ENCODE measurements around the gene SMARCC2.
"Not testable (repeated sequence)": the region's sequence is repeated elsewhere in the genome, so short reads cannot be mapped to it uniquely, and the experiment has no call there.

SMARCC2 gene

DNA sequence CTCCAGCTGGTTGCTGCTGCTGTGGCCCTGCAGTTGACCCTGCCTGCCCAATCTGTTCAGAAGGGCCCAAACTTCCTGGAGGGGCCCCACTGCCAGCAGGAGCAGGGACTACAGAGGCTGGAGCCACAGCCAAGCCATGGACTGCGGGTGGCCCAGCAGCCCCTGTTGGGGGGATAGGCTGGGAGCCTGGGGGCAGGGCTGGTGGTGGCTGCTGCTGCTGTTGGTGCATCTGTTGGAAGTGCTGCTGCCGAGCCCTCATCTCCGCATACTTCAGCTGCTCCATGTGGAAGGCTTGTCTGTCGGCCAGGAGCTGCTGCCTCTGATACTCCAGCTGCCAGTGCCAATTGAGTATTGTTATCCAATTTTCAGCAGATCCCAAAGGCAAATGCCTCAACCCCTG, 23.9 kb downstream of the SMARCC2 start:
- FAIRE-seq: no peak
- no peak for DNase-seq (ENCODE audit: insufficient read length, low spot score)

DNA sequence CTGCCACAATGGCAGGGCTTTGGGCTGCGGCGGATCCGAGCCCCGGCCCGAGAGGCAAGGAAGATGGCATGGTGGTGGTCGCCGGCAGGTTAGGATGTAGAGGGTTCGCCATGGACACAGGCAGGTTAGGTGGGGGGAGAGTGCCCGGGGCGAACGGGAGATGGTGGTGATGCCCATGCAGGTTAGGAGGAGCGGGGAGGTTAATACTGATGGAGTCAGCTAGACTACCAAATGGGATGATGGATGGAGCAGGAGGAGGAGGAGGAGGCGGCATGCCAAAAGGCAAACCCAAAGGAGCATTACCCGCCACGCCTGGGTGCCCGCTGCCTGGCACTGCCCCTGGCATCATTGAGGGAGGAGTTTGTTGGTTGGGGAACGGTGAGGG, 24.9 kb downstream of the SMARCC2 start:
- FAIRE-seq: no peak

DNA sequence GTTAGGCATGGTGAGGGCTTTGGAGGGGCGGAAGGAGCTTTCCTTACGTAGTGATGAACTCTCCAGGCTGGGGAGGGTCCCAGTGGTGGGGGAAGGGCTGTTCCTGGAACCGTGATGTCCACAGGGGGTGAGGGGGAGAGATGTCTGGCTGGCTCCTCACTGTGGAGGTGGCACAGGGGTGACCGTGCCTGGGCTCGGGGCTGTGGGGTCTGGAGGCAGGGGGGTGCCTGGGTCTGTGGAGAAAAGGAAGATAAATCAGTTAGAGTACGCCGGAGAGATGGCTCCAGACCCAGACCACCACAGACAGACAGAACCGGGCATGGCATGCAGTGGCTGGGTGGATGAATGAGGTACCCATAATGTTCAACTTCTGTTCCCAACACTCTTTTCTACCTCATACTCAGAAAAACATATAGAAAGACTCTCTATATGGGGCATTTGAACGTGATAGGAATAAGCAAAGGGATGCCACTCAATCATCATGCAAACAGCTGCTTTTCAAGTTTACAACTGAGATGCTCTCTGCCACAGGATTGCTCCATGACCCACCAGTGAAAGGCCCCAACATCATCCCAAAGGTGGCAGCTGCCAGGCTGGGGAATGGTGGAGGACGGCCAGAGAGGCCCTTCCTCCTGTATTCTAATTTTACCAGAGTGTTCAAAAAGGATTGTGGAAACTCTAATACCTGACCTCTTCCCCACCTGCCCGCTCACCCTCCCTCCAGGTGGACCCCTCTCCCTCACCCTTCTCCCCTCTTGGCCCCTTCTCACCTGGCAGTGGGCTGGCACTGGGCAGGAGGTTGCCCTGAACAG, 25.5 kb downstream of the SMARCC2 start:
- FAIRE-seq: no peak
- no peak for DNase-seq (ENCODE audit: insufficient read length, low spot score)

More for the DNA sequence above, 24.9 kb downstream of the SMARCC2 start:
- no peak for DNase-seq (ENCODE audit: insufficient read length, low spot score)

DNA sequence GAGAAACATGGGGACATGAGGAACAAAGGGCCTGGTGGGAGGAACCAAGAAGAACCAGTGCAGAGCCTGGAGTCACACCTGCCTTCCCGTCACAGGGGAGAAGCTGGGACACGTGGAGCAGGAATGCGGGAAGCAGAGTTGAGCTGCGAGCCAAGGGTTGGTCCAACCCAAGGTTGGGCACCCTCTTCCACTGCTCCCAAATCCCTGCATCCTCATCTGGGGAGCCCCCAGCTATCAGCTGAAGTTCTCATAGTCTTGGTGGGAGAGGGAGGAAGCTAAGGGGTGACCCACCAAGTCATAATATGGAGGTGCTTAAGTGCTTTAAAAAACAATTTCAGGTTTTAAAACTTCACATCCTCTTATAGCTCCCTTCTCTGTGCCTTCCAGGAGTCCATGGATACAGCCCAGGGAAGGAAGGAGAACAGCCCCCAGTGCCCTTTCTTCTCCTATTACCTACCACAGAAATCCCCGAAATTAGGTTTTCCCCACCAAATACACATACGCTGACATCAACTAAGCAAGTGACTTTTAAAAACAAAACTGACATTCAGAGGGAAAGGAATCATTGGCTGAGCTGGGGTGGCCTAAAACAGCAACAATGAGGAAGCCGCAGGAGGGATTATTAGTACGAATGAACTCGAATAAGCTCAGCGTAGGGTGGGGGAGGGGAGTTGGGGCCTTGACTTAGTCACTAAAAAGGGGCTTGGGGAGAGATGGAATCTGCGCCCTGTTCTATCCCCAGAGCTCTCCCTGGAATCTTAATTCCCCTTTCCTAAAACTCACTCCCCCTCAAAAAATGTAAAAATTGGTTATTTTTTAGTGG, 26.6 kb downstream of the SMARCC2 start:
- DNase-seq (ENCODE audit: insufficient read length, low spot score) (no peak), FAIRE-seq (no peak)

DNA sequence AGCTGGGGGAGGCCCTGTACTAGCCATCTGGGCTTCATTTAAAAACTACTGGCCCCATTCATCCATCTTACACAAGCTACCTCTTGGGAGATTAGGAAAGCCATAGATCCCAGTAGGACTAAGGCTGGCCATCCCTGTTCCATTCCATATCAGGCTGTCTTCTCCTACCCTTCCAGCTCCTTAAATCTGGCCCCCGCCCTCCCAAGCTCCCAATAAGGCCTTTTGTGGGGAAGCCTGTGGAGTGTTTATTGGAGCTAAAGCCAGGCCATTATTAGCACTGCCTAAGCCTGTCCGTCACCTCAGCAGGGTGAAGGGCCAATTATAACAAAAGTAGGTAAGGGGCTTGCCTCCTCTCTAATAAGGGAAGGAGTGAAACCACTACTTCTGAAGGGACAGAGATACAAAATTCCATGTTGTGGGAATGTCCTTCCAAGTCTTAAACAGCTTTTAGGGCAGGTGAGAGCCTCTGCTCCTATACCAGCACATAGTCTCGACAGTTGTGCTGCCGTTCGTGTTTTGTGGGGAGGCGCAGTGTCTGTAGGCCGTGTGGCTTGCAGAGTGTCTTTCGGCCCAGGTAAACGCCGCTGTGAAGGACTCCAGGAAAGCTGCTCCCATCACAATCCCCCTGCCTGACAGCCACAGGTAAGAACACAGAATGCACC, 27.5 kb downstream of the SMARCC2 start:
- DNase-seq (ENCODE audit: insufficient read length, low spot score) (no peak), FAIRE-seq (no peak)

DNA sequence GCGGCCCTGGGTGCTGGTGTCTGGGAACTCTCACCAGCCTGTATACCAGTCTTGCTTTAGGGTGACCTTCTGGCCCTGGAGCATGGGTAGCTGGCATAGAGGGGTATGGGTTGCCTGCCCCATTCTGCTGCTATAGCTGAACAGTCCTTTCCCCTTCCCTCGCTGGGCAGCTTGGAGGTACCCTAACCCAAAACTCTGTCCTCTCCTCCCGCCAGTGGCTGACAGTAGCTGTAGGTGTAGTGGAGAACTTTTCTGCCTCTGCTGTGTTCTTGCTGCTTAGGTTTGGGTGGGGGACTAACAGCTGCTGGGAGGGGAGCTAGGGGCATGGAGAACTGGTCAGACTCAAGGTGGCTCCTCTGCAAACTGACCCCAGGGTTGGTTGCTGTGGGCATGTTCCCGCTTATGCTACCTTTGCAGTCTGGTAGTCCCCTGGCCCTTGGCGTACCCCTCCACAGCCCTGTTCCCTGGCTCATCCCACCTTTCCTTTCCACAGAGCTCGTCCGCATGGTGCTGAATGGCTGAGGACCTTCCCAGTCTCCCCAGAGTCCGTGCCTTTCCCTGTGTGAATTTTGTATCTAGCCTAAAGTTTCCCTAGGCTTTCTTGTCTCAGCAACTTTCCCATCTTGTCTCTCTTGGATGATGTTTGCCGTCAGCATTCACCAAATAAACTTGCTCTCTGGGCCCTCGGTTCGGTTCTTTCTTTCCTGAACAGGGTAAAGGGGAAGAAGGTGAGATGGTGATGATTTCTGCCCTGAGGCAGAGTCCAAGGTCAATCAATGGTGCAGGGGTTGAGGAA, 28.2 kb downstream of the SMARCC2 start:
- FAIRE-seq (no peak), DNase-seq (ENCODE audit: insufficient read length, low spot score) (no peak)

DNA sequence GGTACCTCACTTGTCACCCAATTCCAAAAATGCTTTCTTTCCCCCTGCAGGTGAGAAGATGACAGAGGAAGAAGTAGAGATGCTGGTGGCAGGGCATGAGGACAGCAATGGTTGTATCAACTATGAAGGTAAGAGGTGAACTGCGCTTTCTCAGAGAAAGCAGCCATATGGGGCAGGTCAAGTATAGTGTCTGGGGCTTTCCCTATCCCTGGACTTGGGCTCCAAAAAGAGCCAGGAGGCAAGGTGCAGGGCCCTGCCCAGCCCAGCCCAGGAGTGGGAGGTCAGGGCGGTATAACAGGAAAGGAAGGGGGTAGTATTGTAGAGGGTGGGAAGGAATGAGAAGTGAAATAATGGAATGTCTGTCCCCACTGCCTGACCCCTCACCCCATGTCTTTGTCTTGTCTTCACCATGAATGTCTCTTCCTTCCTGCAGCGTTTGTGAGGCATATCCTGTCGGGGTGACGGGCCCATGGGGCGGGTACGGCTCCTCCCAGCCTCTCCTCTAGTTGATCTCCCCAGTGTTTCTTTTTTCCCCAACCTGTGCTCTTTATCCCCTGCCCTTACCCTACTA, 29.0 kb downstream of the SMARCC2 start:
- DNase-seq (ENCODE audit: insufficient read length, low spot score) (no peak), FAIRE-seq (no peak)

DNA sequence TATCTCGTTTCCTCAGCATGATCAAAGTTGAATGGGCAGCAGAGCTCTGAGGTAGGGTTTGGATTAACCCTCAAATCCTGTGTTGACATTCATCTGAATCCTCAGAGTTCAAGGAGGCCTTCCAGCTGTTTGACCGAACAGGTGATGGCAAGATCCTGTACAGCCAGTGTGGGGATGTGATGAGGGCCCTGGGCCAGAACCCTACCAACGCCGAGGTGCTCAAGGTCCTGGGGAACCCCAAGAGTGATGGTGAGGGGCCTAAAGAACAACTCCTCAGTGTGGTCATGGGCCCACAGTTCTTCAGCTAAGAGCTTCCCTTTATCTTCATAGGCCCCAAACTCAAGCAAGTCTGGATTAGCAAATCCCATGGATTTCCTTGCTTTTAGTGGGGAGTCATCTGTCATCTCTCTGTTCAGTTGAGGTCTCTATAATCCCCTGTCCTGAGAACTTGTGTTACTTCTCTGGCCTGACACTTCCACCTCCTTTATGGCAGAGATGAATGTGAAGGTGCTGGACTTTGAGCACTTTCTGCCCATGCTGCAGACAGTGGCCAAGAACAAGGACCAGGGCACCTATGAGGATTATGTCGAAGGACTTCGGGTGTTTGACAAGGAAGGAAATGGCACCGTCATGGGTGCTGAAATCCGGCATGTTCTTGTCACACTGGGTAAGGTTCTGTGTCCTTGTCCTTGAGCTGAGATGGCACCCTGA, 29.6 kb downstream of the SMARCC2 start:
- DNase-seq (ENCODE audit: insufficient read length, low spot score): no peak
- no peak for FAIRE-seq

DNA sequence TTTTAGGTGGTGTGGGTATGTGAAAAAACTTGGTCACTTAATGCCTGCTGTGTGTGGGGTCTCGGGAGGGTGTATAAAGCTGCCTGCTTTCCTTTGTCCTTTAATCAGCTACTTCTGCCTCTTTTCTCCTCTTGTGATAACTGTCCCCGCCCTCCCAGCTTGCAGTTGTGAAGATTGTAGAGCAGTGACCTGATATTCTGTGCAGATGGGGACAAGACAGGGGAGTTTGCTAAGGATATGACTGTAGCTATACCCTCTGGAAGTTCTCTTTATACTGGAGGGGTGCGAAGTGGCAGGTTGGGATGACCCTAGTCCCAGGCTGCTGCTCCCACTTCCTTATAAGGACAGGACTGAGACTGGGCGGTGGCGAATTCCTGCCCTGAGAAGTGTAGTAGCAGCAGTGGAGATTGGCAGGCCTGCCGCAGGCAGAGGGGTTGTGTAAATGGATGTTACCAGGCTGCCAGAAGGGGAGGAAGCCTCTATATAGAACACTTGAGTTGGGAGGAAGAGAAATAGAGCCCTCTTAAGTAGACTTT, 30.3 kb downstream of the SMARCC2 start:
- DNase-seq (ENCODE audit: insufficient read length, low spot score) (no peak), FAIRE-seq (peak; percentile 4)

DNA sequence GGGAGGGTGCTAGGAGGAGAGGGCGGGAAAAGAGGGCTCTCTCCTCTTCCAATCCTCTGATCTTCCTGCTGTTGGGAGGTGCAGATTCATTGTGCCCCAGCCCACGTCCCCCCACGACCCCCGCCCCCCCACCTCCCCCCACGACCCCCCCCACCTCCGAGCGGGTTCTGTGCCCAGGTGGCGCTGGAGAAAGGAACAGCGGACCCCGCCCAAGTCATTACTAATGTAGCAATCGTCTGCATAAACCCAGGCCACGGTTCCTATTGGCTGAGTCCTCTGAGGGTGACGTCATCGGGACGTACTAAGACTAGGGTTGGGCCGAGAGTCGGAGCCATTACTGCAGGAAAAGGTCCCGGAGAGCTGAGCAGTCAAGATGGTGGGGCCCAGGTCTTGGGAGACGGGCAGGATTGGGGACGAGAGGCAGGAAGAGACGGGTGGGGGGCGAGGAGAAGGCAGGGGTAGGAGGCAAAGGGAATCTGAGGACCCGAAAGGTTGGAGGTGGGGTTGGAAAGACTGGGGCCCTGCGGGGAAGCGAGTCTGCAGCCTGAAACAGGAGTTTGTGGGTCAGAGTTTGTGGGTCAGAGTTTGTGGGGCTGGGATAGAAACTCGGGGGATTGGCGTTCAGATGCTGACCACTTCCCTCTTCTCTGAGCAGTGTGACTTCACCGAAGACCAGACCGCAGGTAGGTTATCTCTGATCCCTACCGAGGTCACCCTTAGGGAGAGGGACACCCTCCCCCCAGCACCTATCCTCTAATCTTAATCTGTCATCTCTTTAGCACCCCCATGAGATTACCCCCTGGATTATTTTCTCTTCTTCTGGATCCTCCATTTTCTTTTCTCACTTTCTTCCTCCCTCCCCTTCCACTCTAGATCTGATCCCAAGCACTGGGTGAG, 31.0 kb downstream of the SMARCC2 start, which contains the start of gene MYL6:
Gene MYL6, plus strand, starts transcription at position 331 of the 897 bp plus-strand sequence. Its CDS starts 43 bp downstream, at position 374.
- peak; percentile 96 for FAIRE-seq
- peak; percentile 82 for DNase-seq (ENCODE audit: insufficient read length, low spot score)

DNA sequence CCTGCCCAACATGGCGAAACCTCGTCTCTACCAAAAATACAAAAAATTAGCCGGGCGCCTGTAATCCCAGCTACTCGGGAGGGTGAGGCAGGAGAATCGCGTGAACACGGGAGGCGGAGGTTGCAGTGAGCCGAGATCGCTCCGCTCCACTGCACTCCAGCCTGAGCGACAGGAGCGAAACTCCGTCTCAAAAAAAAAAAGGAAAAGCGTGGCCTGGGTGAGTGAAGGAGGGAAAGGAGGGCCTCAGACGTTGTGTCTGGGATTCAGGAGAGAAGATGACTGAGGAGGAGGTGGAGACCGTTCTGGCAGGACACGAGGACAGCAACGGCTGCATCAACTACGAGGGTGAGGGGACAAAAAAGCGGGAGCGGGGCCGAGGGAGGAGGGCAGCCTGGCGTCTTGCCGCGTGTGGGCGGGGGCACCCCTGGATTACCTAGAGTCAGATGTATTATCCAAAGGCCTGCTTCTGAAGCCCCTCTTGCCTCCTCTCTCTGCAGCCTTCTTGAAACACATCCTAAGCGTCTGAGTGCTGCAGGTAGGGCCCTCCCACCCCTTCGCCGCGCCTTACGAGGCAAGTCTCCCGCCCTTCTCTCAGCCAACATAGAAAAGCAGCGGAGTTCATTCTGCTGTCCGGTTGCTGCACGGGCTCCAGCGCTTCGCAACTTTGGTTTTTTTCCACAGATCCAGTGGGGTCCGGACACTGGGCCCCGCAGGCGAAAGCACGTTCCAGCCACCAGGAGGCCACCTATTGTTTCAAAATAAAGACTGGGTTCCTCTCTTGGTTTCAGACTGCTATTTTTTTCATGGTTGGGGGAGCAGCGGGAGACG, 31.9 kb downstream of the SMARCC2 start:
- FAIRE-seq: no peak
- peak; percentile 52 for DNase-seq (ENCODE audit: insufficient read length, low spot score)

DNA sequence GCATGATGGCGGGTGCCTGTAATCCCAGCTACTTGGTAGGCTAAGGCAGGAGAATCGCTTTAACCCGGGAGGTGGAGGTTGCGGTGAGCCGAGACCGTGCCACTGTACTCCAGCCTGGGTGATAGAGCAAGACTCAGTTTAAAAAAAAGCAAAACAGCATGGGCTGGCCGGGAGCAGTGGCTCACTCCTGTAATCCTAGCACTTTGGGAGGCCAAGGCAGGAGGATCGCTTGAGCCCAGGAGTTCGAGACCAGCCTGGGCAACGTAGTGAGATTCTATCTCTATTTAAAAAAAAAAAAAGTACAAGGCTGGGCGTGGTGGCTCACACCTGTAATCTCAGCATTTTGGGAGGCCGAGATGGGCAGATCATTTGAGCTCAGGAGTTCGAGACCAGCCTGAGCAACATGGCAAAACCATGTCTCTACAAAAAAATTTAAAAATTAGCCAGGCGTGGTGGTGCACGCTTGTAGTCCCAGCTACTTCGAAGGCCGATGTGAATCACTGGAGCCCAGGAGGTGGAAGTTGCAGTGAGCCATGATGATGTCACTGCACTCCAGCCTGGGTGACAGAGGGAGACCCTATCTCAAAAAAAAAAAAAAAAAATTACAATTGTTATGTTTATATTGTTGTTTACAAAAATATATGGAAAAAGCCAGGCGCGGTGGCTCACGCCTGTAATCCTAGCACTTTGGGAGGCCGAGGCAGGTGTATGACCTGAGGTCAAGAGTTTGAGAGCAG, 32.7 kb downstream of the SMARCC2 start:
- not testable (repeated sequence) for DNase-seq (ENCODE audit: insufficient read length, low spot score); FAIRE-seq

DNA sequence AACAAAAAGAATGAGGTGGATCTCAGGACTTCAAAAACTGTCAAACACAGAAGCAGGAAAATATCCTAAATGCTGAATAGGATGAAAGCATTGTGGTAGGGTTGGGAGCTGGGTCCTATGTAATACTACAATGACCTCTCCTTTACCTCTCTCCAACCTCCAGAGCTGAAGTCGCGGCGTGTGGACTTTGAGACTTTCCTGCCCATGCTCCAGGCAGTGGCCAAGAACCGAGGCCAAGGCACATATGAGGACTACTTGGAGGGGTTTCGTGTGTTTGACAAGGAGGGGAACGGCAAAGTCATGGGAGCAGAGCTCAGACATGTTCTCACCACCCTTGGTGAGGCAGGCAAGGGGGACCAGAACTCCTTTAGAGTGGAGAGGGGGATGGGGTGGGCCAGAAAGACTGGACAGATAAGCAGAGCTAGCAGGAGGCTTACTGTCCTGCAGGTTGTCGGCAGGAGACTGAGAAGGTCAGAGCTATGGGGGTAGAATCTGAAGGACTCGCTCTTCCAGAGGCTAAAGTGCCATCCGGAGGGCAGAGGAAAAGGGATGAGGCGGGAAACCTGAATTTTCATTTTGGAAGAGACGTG, 33.9 kb downstream of the SMARCC2 start:
- FAIRE-seq (no peak), DNase-seq (ENCODE audit: insufficient read length, low spot score) (no peak)

DNA sequence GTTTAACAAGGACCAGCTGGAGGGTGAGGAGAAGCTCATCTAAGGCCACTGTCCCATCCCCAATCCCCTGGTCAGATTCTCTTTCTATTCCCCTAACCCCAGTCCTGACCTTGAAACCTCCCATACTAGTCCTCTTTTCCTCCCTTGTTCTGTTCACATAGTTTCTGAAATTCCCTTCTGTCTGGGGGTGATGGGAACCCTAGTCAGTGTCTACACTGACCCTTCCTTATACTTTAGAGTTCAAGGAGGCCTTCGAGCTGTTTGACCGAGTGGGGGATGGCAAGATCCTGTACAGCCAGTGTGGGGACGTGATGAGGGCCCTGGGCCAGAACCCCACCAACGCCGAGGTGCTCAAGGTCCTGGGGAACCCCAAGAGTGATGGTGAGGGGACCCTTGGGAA, 34.5 kb downstream of the SMARCC2 start:
- DNase-seq (ENCODE audit: insufficient read length, low spot score) (no peak), FAIRE-seq (no peak)

DNA sequence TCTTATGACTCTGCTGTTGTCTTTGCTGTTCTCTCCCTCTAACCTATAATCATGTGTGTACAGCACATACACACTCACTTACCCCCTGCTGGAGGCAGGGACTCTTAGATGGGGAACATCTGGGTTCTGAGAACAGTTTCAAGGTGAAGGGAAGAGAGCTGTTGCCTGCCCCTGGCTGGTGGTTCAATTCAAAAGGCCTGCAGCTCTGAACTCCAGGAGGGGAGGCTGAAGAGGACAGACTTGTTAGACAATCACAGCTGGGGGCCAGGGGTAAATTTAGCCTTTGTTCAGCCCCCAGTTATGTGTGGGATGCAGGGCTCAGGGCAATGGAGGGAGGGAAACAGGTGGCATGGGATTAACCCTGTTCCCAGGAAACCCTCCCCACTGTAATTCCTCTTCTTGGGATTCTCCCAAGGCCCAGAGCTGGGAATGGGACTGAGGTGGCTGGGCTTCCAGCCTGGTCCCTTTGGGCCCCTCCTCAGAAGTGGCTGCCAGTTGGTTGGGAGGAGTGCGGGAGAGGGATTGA, 35.0 kb downstream of the SMARCC2 start:
- no peak for FAIRE-seq
- DNase-seq (ENCODE audit: insufficient read length, low spot score): no peak

DNA sequence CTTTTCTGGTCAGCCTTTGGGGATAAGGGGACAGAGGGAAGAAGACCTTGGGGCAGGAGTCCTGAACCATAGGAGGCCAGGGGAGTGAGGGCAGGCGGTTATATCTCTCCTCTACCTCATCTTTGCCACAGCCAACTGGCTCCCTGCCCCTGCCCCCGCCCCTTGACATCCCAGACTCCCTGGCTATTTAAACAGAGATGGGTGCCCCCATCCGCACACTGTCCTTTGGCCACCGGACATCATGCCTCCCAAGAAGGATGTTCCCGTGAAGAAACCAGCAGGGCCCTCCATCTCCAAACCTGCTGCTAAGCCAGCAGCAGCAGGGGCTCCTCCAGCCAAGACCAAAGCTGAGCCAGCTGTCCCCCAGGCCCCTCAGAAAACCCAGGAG, 35.6 kb downstream of the SMARCC2 start:
- DNase-seq (ENCODE audit: insufficient read length, low spot score) (no peak), FAIRE-seq (no peak)

All from GM19239 (cell line).